HUDEP-2 (cell line): ENCODE measurements around the gene EOLA2.
"Not testable (repeated sequence)": the region's sequence is repeated elsewhere in the genome, so short reads cannot be mapped to it uniquely, and the experiment has no call there.

Experiments used
- DNase-seq, 76 experiments: peaks; one replicate each; lab custom pipeline; 2025; ENCODE audit not compliant: unreplicated experiment in 76 of 76; lab: John Stamatoyannopoulos, UW

EOLA2 gene

DNA sequence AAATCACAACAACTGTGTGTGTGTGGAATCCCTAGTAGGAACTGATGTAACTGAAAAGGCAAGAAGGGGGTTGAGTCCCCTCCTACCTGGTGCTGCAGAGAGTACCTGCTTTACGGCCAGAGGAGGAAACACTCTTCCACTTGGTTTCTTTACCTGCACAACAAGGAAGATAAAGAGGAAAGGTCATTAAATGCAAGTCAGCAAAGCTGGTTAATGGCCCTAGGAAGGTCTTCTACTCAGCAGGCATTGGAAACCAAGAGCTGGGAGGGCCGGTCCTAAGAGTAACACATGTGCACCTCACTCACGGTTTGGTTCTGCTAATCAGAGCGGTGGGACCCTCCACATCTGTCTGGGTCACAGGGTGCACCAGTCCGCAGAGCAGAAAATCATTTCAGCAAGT is 963 bp downstream of the EOLA2 start:
- DNase-seq: not testable (repeated sequence)

DNA sequence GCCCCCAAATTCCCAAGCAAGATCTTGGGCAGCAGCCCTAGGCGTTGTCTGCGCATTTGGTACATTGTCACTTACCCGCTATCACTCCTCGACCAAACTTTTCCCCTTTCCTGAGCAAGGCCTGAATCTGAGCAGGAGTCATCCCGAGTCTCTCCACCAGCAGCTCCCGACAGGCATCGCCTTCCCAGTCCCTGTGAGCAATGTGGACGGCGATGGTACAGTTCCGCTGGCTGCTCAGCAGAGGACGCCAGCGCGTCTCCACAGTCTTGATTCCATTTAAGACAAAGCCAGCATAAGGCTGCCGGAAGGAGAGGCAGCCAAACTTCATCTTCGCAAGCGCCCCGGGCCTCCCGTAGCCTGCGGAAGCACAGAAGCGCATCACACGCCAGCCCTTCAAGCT is 4.7 kb downstream of the EOLA2 start:
- DNase-seq: not testable (repeated sequence)

DNA sequence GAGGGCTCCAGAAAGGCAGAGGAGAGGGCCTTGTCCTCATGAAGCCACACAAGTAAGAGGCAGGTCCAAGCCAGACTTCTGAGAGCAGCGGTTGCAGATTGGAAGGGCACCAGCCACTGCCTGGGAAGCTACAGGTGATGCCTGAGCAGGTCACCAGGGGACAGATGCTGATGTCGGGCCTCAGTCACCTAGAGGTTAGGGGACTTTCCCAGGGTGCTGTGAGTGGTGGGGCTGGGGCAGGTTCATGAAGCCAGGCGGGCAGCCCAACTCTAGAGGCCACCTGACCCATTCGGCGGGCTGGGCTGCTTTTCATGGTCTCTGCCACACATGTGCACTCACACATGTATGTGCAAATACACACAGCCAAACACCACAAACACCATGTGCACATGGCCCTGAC is 5.3 kb downstream of the EOLA2 start:
- DNase-seq: not testable (repeated sequence)

DNA sequence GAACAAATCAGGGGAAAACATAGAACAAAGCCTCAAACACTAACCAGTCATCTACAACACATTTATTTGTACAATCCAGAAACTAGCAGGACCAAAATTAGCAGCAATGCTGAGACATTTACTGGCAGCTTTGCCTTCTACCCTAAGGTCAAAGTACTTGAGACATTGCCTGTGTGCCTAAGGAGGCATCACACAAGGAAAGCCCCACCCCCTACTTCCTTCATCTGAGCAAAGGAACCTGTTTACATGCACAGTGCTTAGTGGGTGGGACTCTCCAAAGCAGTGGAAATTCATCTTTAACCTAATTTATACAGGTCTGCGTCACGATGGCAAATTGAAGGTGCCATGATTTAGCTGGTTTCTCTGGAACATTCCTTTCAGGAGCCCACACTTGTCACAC is 6.1 kb downstream of the EOLA2 start:
- DNase-seq: not testable (repeated sequence)

DNA sequence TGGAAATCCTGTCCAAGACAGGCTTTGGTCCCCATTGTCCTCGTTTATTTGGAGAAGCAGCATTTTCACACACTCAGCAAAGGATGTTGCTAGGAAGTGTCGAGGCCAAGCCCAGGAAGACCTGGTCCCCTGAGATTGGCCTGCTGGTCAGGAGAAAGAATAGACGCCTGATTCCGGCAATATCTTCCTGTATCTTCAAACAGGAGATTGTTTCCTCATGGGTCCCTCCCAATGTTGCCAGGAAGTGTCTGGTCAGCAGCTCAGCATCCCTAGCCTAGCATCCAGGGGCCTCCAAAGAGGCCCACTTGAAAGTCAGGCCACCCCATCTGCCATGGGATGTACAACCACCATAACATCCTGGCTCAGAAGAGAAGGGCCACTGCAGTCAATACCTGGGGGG is 6.9 kb downstream of the EOLA2 start:
- DNase-seq: not testable (repeated sequence)

DNA sequence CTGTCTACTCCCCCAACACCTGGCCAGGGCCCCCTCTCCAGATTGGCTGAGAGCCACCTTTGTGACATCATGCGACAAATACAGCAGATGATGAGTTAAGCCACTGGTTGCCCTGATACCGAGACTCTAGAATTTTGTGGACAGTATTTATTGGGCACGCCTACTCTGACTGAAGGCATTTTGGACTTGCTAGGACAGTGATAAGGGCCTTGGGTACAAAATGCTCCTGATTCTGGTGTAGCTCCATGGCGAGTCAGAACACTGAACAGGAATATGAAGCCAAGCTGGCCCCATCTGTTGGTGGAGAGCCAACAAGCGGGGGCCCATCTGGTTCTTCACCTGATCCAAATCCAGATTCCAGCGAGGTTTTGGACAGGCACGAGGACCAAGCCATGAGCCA is 8.9 kb downstream of the EOLA2 start, which contains the start of gene HSFX4:
Gene HSFX4, plus strand, starts transcription at position 174 of the 400 bp plus-strand sequence. Its CDS starts 72 bp downstream, at position 246.
- DNase-seq: not testable (repeated sequence)

DNA sequence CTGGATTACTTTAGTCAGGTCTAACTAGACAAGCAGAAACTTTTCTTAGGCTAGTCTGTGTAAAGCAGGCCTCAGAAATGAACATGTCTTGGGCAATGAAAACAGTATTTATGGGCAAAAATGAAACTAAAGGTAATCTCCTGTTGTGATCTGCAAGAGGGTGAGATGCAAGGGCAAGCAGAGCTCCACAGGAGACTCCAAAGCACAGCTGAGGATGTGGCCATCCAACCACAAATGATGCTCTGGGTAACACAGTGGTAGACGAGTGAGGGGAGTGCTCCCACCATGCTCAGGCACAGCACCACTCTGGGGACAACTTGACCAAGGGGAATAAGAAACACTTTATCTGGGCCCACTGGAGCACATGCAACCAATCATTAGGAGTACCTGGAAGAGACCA is 9.7 kb downstream of the EOLA2 start:
- DNase-seq: not testable (repeated sequence)

DNA sequence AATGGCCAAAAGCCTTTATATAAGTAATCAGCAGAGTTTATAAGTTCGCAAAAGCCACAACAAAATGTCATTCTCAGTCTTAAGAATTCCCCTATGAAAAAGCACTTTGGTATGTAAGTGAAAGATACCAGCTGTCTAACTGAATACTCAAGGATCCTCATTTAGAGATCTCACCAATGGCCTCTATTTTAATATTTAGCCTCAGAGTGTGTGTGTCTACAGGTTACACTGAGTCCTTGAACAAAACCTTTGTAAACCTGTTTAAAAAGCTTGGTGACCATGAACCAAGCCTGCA is 10.4 kb downstream of the EOLA2 start:
- DNase-seq: not testable (repeated sequence)

DNA sequence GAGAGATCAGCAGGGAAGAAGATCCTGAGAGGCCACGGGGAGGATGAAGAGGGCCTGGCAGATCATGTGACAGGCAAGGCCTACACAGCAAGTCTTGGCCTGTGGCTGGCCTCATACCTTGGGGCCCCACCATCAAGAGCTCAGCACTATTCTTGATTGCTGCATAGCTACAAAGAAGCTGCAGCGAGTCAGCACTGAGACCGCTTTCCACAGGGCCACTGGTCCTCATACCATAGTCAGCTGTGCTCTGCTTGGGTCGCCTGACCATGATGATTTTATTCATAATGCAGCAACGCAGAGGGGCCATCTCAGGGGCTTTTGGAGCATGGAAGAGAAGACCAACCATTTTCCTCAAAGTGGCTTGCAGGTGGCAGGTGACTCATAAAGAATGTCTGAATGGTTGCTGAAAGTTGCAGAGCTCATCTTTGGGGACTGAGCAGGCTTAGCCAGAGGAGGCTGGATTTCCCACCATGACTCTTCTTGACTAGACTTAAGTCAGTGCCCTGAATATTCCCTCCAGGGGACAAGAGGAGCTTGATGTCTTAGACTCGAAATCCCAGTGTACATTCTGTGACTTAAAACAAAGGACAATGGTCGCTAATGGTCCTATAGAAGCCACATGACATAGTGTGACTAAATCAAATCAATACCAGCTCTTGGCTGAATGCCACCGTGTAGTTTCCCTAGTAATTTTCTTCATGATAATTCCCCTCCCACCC is 10.9 kb downstream of the EOLA2 start:
- DNase-seq: not testable (repeated sequence)

DNA sequence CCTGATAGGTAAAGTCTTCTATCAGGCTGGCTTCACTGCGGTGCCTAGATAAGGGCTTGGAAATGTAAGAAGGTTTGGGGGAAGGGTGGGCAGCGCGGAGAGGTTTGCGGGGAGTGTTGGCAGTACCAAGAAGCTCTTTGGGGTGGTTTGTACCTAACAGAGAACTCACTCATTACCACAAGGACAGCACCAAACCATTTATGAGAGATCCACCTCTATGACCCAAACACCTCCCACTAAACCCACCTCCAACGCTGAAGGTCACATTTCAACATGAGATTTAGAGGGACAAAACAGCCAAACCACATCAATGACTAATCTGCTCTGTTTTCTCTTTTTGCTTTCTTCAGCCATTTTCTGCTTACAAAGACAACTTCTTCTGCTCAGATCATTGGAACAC is 13.9 kb downstream of the EOLA2 start:
- DNase-seq: not testable (repeated sequence)

DNA sequence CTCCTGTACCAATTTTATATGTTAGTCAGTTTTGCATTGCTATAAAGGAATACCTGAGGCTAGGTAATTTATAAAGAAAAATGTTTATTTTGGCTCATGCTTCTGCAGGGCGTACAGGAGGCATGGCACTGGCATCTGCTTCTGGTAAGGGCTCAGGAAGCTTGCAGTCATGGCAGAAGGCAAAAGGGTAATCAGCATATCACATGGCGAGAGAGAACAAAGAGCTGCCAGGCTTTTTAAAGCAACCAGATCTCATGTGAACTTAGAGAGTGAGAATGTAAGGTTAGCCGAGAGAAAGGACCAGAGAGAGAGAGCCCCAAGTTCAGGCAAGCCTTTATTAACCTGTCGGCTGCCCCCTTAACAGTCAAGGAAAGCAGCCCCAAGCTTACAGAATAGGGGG is 14.5 kb downstream of the EOLA2 start:
- not testable (repeated sequence) for DNase-seq

DNA sequence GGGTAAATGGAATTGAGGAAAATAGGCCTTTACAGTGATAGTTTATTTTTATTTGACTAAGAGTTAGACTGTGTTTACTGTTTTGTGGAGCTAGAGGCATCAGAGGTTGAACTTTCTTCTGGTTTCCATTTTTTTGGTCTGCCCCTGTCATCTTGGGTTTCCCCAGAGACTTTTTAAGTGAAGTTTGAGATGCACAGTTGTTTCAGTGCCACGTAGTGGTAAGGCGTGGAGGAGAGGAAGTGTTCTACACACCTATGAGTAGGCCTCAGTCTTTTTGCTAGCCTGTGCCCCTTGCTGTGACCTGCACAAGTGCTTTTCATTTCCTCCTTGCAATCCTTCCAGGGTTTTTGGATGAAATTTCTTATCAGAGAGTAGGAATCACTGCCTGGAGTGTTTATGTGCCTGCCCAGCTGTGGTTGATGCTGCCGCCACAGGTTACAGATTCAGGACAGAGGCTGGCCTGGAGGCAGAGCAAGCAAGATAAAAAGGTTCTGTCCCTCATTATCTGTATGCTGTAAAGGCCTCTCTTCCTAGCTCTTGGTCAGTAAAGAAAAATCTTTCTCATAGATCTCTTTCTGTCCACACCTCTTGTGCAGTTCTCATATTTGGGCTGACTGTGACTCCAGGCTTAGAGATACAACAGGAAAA is 21.4 kb downstream of the EOLA2 start:
- no peak for DNase-seq

DNA sequence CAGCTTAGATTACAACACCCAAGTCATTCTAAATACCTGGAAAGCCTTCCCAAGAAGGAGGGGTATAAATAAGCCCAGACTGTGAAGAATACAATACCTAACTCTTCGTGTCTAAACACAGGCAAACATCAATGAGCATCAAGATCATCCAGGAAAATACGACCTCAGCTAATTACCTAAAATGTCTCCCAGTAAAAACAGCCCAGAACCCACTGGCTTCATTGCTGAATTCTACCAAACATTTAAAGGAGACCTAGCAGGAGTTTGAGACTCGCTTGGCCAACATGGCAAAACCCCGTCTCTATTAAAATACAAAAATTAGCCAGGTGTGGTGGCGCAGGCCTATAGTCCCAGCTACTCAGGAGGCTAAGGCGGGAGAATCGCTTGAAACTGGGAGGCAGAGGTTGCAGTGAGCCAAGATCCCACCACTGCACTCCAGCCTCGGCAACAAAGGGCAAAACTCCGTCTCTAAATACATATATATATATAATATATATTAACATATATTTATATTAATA is 28.1 kb downstream of the EOLA2 start:
- DNase-seq: peak in 3 of 76 experiments; percentile 0 to 1 (median 0)

DNA sequence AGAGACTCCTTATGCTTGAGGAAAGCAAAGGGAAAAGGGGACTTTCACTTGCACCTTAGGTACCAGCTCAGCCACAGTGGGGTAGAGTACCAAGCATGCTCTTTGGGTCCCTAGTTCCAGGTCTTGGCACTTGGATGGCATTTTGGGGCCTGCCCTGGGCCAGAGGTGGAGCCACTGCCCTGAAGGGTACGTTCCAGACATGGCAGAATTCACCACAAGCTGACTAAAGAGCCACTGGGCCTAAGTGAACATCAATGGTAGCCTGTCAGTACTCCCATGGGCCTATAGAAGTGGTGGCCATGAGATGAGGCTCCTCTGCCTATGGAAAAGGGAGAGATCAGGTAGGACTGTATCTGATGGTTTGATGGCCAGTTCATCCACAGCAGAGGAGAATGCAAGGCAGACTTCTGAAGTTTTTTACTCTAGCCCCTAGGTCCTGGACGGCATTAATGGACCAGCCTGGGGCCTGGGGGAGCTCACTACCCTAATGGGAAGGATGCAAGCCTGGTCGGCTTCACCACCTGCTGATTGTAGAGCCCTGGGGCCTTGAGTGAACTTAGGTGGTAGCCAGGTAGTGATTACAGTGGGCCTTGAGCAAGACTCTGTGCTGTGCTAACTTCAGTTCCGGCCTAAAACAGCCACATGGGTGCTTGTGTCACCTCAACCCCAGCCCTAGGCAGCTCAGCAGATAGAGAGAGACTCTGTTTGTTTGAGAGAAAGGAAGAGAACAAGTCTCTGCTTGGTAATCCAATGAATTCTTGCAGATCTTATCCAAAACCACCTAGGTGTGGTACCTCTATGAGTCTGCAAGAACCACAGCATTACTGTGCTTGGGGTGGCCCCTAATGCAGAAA is 28.7 kb downstream of the EOLA2 start:
- no peak for DNase-seq

DNA sequence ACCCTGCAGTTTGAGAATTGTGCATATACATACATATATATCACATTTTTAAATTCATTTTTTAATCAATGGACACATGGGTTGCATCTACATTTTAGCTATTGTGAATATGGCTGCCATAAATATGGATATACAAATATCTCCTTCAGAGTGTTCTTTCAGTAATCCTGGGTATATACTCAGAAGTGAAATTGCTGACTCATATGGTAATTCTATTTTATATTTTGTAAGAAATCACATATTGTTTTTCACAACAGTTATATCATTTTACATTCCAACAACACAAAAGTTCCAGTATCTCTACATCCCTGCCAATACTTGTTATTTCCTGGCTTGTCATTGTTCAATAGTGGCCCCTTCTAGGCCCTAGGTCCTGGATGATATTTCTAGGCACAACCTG is 29.6 kb downstream of the EOLA2 start:
- DNase-seq: no peak

DNA sequence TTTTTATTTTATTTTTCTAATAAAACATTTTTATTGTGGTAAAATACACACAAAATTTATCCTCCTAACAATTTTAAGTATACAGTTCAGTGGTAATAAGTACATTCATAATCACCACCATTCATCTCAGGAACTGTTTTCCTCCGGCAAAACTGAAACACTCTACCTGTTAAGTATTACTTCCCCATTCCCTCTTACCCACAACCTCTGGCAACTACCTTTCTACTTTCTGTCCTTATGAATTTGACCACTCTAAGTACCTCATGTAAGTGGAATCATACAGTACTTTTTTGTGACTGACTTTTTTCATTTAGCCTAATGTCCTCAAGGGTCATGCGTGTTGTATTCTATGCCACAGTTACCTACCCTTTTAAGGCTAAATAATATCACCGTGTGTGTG is 30.0 kb downstream of the EOLA2 start:
- DNase-seq: no peak

DNA sequence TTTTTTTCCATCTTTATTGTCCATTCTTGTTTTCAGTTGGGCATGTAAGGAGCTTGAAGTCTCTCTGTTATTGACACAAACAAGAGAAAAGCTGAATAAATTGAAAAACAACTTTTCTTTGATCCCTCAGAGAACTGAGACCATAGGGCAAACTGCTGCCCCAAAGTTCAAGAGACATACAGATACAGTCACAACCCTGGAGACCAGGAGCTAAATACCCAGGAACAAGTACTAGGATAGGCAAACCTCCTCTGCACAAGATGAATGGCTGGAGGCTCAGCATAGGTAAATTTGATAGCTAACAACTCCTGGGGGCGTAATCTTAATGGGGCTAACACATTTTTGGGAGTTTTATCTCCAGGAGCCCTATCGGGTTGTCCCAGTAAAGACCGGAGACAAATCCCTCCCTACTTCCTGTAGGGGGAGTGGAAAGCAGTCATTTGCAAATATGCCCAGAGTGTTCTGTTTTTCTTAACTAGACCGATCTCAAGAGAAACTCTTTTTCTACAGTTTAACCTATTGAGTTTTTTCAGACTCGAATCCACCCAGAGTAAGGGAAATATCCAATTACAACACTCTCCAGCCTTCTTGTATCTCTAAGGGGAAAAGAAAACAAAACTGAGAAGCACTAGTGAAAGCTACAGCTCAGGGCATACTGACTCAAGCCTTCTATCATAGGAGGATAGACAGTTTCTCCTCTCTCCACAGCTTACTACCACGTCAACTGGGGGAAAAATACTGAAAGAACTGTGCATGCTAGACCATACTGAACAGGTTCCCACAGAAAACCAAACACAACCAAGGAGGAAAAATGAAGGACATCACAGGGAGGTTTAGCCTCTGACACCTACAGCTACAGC is 34.2 kb downstream of the EOLA2 start:
- DNase-seq: peak in 18 of 76 experiments; percentile 0 to 39 (median 10)

DNA sequence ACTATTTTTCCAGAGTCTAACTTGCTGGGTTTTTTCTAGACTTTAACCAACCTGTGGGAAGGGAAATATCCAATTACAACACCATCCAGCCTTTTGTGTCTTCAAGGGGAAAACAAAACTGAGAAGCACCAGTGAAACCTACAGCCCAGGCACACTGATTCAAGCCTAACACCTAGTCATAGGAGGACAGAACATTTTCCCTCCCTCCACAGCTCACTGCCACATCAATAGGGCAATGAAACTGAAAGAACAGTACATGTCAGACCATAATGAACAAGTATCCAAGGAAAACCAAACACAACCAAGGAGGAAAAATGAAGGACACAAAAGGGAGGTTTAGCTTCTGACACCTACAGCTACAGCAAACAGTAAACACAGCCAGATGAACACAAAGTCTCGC is 39.7 kb downstream of the EOLA2 start:
- no peak for DNase-seq

DNA sequence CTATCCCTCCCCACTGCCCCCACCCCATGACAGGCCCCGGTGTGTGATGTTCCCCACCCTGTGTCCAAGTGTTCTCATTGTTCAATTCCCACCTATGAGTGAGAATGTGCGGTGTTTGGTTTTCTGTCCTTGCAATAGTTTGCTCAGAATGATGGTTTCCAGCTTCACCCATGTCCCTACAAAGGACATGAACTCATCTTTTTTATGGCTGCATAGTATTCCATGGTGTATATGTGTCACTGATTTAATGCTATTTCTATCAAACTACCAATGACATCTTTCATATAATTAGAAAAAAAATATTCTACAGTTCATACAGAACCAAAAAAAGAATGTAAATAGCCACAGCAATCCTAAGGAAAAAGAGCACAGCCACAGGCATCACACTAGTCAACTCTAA is 47.5 kb downstream of the EOLA2 start:
- DNase-seq: not testable (repeated sequence)
